H1 (cell line): ENCODE measurements around the gene CAMK2A. TPM values are rescaled to one million over a fixed set of nuclear protein-coding genes. Genes with fewer than 3 reads are reported as not detected.

Experiments used
- CTCF ChIA-PET: fragments of 300-600 bp; sonication (Branson Sonifier 250); formaldehyde crosslinking; loops from one replicate; lab custom pipeline; 2021; ENCODE audit not compliant: partially characterized antibody; lab: Charles Lee
- POLR2A ChIA-PET: fragments of 300-600 bp; sonication (Branson Sonifier 250); formaldehyde crosslinking; loops from one replicate; lab custom pipeline; 2021; ENCODE audit warnings: inconsistent platforms; ENCODE audit not compliant: partially characterized antibody; lab: Charles Lee
- DNase-seq, 2 experiments: peaks; one replicate each; pipeline versions ENCODE4 v3.0.0 to v3.0.0-alpha.2; 2010 to 2022; ENCODE audit warnings: low spot score in 2 of 2, low read depth in 1 of 2, mixed read lengths in 1 of 2
- FAIRE-seq: peaks from 2 replicates; lab custom pipeline; 2011; peaks lifted over from hg19 to GRCh38; lab: Jason Lieb, UNC
- H2AFZ ChIP-seq: 2 replicates; pipeline ENCODE4 v1.8.1; 2012; ENCODE audit warnings: low read length, inconsistent platforms
- H2AK5ac ChIP-seq: 2 replicates; pipeline ENCODE4 v1.6.1; 2013; ENCODE audit warnings: low read depth, low read length
- H2BK120ac ChIP-seq: replicated peaks from 2 replicates; pipeline ENCODE3; 2013; ENCODE audit warnings: low read depth, low read length, inconsistent platforms
- H2BK12ac ChIP-seq: 2 replicates; pipeline ENCODE4 v1.6.1; 2013; ENCODE audit warnings: low read depth, low read length
- H2BK15ac ChIP-seq: 2 replicates; pipeline ENCODE4 v1.6.1; 2013; ENCODE audit warnings: low read length
- H2BK20ac ChIP-seq: 2 replicates; pipeline ENCODE4 v1.6.1; 2013; ENCODE audit warnings: low read length
- H2BK5ac ChIP-seq: 2 replicates; pipeline ENCODE4 v1.6.1; 2013; ENCODE audit warnings: low read depth, low read length
- H3K14ac ChIP-seq: 2 replicates; pipeline ENCODE4 v1.6.1; 2013; ENCODE audit warnings: inconsistent platforms; ENCODE audit not compliant: insufficient read length
- H3K18ac ChIP-seq: 2 replicates; pipeline ENCODE4 v1.6.1; 2013; ENCODE audit warnings: low read length; ENCODE audit errors: extremely low read depth
- H3K23ac ChIP-seq: 2 replicates; pipeline ENCODE4 v1.6.1; 2013; ENCODE audit warnings: inconsistent platforms; ENCODE audit not compliant: insufficient read length
- H3K23me2 ChIP-seq: 2 replicates; pipeline ENCODE4 v1.6.1; 2013; ENCODE audit warnings: low read depth, low read length
- H3K27ac ChIP-seq: 2 replicates; pipeline ENCODE4 v1.6.1; 2011; ENCODE audit warnings: low read depth, low read length, inconsistent platforms
- H3K27me3 ChIP-seq, 4 experiments: replicated peaks in 1 of 4; 1 replicate in 1 of 4; 2 replicates in 3 of 4; pipeline versions ENCODE4 v1.6.1 to v1.8.1; 2011 to 2013; ENCODE audit warnings: low read length in 3 of 4, mild to moderate bottlenecking in 3 of 4, inconsistent platforms in 2 of 4, mixed read lengths in 2 of 4, moderate library complexity in 1 of 4; ENCODE audit not compliant: control insufficient read depth in 3 of 4, insufficient read depth in 3 of 4; ENCODE audit errors: extremely low read depth in 1 of 4
- H3K36me3 ChIP-seq, 4 experiments: 2 replicates each; pipeline versions ENCODE4 v1.6.1 to v1.8.1; 2011 to 2013; ENCODE audit warnings: mild to moderate bottlenecking in 4 of 4, low read length in 3 of 4, moderate library complexity in 2 of 4, control low read depth in 1 of 4, inconsistent platforms in 1 of 4; ENCODE audit not compliant: insufficient read depth in 4 of 4, control insufficient read depth in 2 of 4
- H3K4ac ChIP-seq: replicated peaks from 2 replicates; pipeline ENCODE3; 2013; ENCODE audit warnings: low read length, low read depth, mixed read lengths, inconsistent platforms; ENCODE audit not compliant: insufficient read length
- H3K4me1 ChIP-seq, 4 experiments: replicated peaks in 1 of 4; 1 replicate in 1 of 4; 2 replicates in 3 of 4; pipeline versions ENCODE4 v1.6.1 to v1.8.1; 2011 to 2013; ENCODE audit warnings: low read length in 3 of 4, inconsistent platforms in 2 of 4, mixed read lengths in 1 of 4; ENCODE audit not compliant: insufficient read depth in 4 of 4, control insufficient read depth in 3 of 4
- H3K4me2 ChIP-seq, 2 experiments: 2 replicates each; pipeline versions ENCODE4 v1.6.1 to v1.8.1; 2011 to 2013; ENCODE audit warnings: low read depth in 2 of 2, low read length in 2 of 2, control low read depth in 1 of 2, inconsistent platforms in 1 of 2, mild to moderate bottlenecking in 1 of 2; ENCODE audit not compliant: insufficient read depth in 1 of 2
- H3K4me3 ChIP-seq, 4 experiments: fragments of 200-600, 300-600 bp in 1 of 4; sonication (generic), shearing (Covaris generic), sonication (Bioruptor Twin) in 1 of 4; 2 replicates each; pipeline versions ENCODE4 v1.5.1 to v1.8.1; 2011 to 2016; ENCODE audit warnings: low read length in 4 of 4, low read depth in 3 of 4, control low read depth in 2 of 4, inconsistent platforms in 2 of 4, mild to moderate bottlenecking in 2 of 4, mixed read lengths in 1 of 4, moderate library complexity in 1 of 4; ENCODE audit not compliant: insufficient read depth in 2 of 4; ENCODE audit errors: extremely low read depth in 1 of 4
- H3K56ac ChIP-seq: replicated peaks from 2 replicates; pipeline ENCODE3; 2013; ENCODE audit warnings: low read depth, mild to moderate bottlenecking, mixed read lengths, low read length, inconsistent platforms; ENCODE audit not compliant: insufficient read length
- H3K79me1 ChIP-seq: 2 replicates; pipeline ENCODE4 v1.6.1; 2013; ENCODE audit warnings: low read depth, low read length, control low read depth
- H3K79me2 ChIP-seq, 2 experiments: 2 replicates each; pipeline versions ENCODE4 v1.6.1 to v1.8.1; 2012 to 2013; ENCODE audit warnings: low read length in 2 of 2, mild to moderate bottlenecking in 2 of 2, inconsistent platforms in 1 of 2; ENCODE audit not compliant: insufficient read depth in 2 of 2, control insufficient read depth in 1 of 2
- H3K9ac ChIP-seq, 4 experiments: replicated peaks in 1 of 4; 1 replicate in 1 of 4; 2 replicates in 3 of 4; pipeline versions ENCODE4 v1.6.1 to v1.8.1; 2011 to 2013; ENCODE audit warnings: low read depth in 3 of 4, low read length in 3 of 4, control low read depth in 2 of 4, mild to moderate bottlenecking in 2 of 4, moderate library complexity in 2 of 4, inconsistent platforms in 1 of 4; ENCODE audit errors: extremely low read depth in 1 of 4
- H3K9me3 ChIP-seq, 2 experiments: 2 replicates each; pipeline versions ENCODE4 v1.6.1 to v1.8.1; 2012 to 2013; ENCODE audit warnings: mild to moderate bottlenecking in 2 of 2, moderate library complexity in 2 of 2, control low read depth in 1 of 2, inconsistent platforms in 1 of 2, low read depth in 1 of 2, low read length in 1 of 2, mixed read lengths in 1 of 2; ENCODE audit not compliant: insufficient read depth in 2 of 2
- H4K20me1 ChIP-seq, 2 experiments: replicated peaks in 1 of 2; 2 replicates each; pipeline versions ENCODE3 to v1.8.1; 2011 to 2013; ENCODE audit warnings: inconsistent platforms in 2 of 2, low read length in 2 of 2, mild to moderate bottlenecking in 1 of 2; ENCODE audit not compliant: insufficient read depth in 2 of 2, control insufficient read depth in 1 of 2
- H4K5ac ChIP-seq: 2 replicates; pipeline ENCODE4 v1.6.1; 2013; ENCODE audit warnings: low read length, low read depth, mixed read lengths, inconsistent platforms; ENCODE audit not compliant: insufficient read length
- H4K8ac ChIP-seq: 2 replicates; pipeline ENCODE4 v1.8.0; 2013; ENCODE audit warnings: mild to moderate bottlenecking, moderate library complexity, low read length, inconsistent platforms; ENCODE audit not compliant: insufficient read depth; ENCODE audit errors: extremely low read depth
- H4K91ac ChIP-seq: replicated peaks from 2 replicates; pipeline ENCODE3; 2013; ENCODE audit warnings: low read length, mixed read lengths, inconsistent platforms; ENCODE audit not compliant: insufficient read length
- CBX5 ChIP-seq: fragments of 300-800, 300-1000 bp; sonication (generic); IDR thresholded peaks from 2 replicates; pipeline ENCODE4 v1.7.1; 2016; ENCODE audit warnings: antibody characterized with exemption, low read length, low read depth
- CHD1 ChIP-seq: IDR thresholded peaks from 2 replicates; pipeline ENCODE4 v1.6.1; 2012; ENCODE audit warnings: low read depth, low read length, improper control_type of control experiment
- CREB1 ChIP-seq: IDR thresholded peaks from 2 replicates; pipeline ENCODE4 v1.6.1; 2012; ENCODE audit warnings: inconsistent platforms
- EP300 ChIP-seq, 2 experiments: IDR thresholded peaks; 1 replicate in 1 of 2; 2 replicates in 1 of 2; pipeline ENCODE4 v1.6.1; 2011 to 2012; ENCODE audit warnings: low read depth in 2 of 2, low read length in 2 of 2, mild to moderate bottlenecking in 2 of 2, borderline replicate concordance in 1 of 2, inconsistent platforms in 1 of 2, moderate library complexity in 1 of 2
- JUND ChIP-seq: IDR thresholded peaks from 2 replicates; pipeline ENCODE4 v1.6.1; 2011; ENCODE audit warnings: mild to moderate bottlenecking, improper control_type of control experiment, low read length
- POU5F1 ChIP-seq: IDR thresholded peaks from 2 replicates; pipeline ENCODE4 v1.6.1; 2011; ENCODE audit warnings: low read depth, mild to moderate bottlenecking, low read length, moderate library complexity
- SP1 ChIP-seq: IDR thresholded peaks from 2 replicates; pipeline ENCODE4 v1.6.1; 2011; ENCODE audit warnings: low read depth, low read length
- TEAD4 ChIP-seq: IDR thresholded peaks from 2 replicates; pipeline ENCODE4 v1.6.1; 2012; ENCODE audit warnings: low read depth, low read length, inconsistent platforms, mixed read lengths
- ZNF274 ChIP-seq: IDR thresholded peaks from 2 replicates; pipeline ENCODE4 v1.7.0; 2012; ENCODE audit warnings: low read length, borderline replicate concordance; ENCODE audit errors: extremely low read depth
- WGBS, 2 experiments: shearing (Covaris generic) in 1 of 2; methylation state at CpG; one replicate each; pipeline versions ENCODE4 v1.1.6 to v1.1.7; 2013 to 2015; ENCODE audit warnings: low lambda C conversion rate in 2 of 2, mixed read lengths in 2 of 2, inconsistent platforms in 1 of 2, low coverage in 1 of 2, missing lambda C conversion rate in 1 of 2; ENCODE audit not compliant: insufficient replicate concordance in 2 of 2, insufficient coverage in 1 of 2, insufficient read length in 1 of 2; ENCODE audit errors: extremely low coverage in 1 of 2, missing lambda C conversion rate in 1 of 2; 5-methylcytosine and 5-hydroxymethylcytosine counted together
- polyA plus RNA-seq, 7 experiments: library from polyadenylated mRNA; depleted of rRNA in 3 of 7; stranded (reverse) in 5 of 7; unstranded in 2 of 7; fragments of >200 nt in 5 of 7; fragments of 200-250 nt in 2 of 7; gene quantifications; 1 replicate in 5 of 7; 2 replicates in 1 of 7; 4 replicates in 1 of 7; pipeline versions ENCODE4 v1.2.1 to v1.2.3, GENCODE V29; 2011 to 2013; ENCODE audit warnings: missing spikeins in 2 of 7, mixed read lengths in 2 of 7
- total RNA-seq: library from RNA; stranded (reverse); fragmentation: NEBNext Ultra II Directional; extraction: Animal tissue kit (Norgen Biotek cat#: 25700); gene quantifications from 2 replicates; pipeline ENCODE4 v1.2.1, GENCODE V29; 2021

The CAMK2A gene
- total and polyA plus RNA-seq, 2 of the 8 experiments (the other 6 are each of a cell fraction or from before 2014, with no cell fraction given): 0.20 to 0.28 TPM

- Histone ChIP-seq H3K4ac (no peak overlapping the region), H2BK120ac (no peak overlapping the region), H2BK15ac (no peak overlapping the region), H3K27me3 (peaks cover 0 to 3% (median 2%) of the 10 kb centered on the region in 4 experiments; a peak in 1 of 7 replicates), H4K5ac (no peak overlapping the region), H2BK5ac (no peak overlapping the region), H3K27ac (no peak overlapping the region), H3K9me3 (no peaks in the 10 kb centered on the region), H4K20me1 (no peaks in the 10 kb centered on the region), H3K14ac (no peak overlapping the region), H2BK12ac (no peak overlapping the region), H2BK20ac (no peak overlapping the region), H3K23ac (no peak overlapping the region), H3K79me1 (no peaks in the 10 kb centered on the region), H3K56ac (no peak overlapping the region), H4K91ac (no peak overlapping the region), H3K9ac (no peak overlapping the region), H3K79me2 (no peaks in the 10 kb centered on the region), H3K36me3 (no peaks in the 10 kb centered on the region), H4K8ac (no peak overlapping the region), H2AK5ac (no peak overlapping the region), H2AFZ (no peak overlapping the region), H3K18ac (no peak overlapping the region), H3K4me3 (no peak overlapping the region), H3K4me2 (no peak overlapping the region), H3K23me2 (no peaks in the 10 kb centered on the region; the same call in 1 of the 2 replicates), H3K4me1 (peaks cover 0 to 8% (median under 1%) of the 10 kb centered on the region in 4 experiments; a peak in 5 of 7 replicates)
- ChIA-PET POLR2A (interaction anchor here (1.2 kb wide), 1 partner anchor 10 kb away, joined by 4 read pairs; no protein-coding TSS in a partner anchor), CTCF (interaction anchor here (0.6 to 23.7 kb wide), 6 partner anchors 12 to 314 kb away, joined by 3 to 406 read pairs (median 6); partner anchors contain the start of gene SLC6A7)
- 95% methylated on average over 10 of the region's 10 CpGs; no CpG with 5 or more reads in 1 of the 2 experiments for WGBS, 2 experiments
- no peak for DNase-seq
- no peak for FAIRE-seq
- TF ChIP-seq CREB1 (no peak), CBX5 (no peak), TEAD4 (no peak), ZNF274 (no peak), SP1 (no peak), POU5F1 (no peak), EP300 (IDR thresholded peaks at IDR 0.05; ENCODE audit: borderline replicate concordance in 1 of 2, low read depth in 2 of 2, low read length in 2 of 2) (no peak), CHD1 (no peak), JUND (no peak)
Measured at GRCh38 chr5:150202501-150202900, 87.1 kb downstream of the CAMK2A start.
